ENCODE data around the gene GPRIN2.

- no peak for TF ChIP-seq CTCF (IDR thresholded peaks at IDR 0.05)
- TF ChIP-seq POLR2A (IDR thresholded peaks at IDR 0.05), result no peak
- TF ChIP-seq EP300 (IDR thresholded peaks at IDR 0.05; ENCODE audit: low read depth), result no peak
- TF ChIP-seq POLR2AphosphoS5 (IDR thresholded peaks at IDR 0.05), result no peak
These were observed 20.3 kb downstream of the GPRIN2 start for GRCh38 chr10:46536171-46536570.
